Tibial nerve (tissue), 4 donors: ENCODE measurements around the gene CCNL1. TPM values are rescaled to one million over a fixed set of nuclear protein-coding genes. Genes with fewer than 3 reads are reported as not detected.

Experiments
- DNase-seq, 2 donors: peaks; one replicate each; pipeline ENCODE4 v3.0.0-alpha.2; 2019; ENCODE audit warnings: low spot score in 2 of 2
- H3K27ac ChIP-seq, 4 donors: fragments of 200-600 bp; sonication (generic) in 3 of 4; one replicate each; pipeline ENCODE4 v1.5.1; 2017 to 2019; ENCODE audit warnings: mild to moderate bottlenecking in 1 of 4
- H3K27me3 ChIP-seq, 2 donors: fragments of 200-600 bp; sonication (generic) in 1 of 2; one replicate each; pipeline versions ENCODE4 v1.5.1 to v1.6.0; 2017 to 2019
- H3K36me3 ChIP-seq, 3 donors: fragments of 200-600 bp; sonication (generic); one replicate each; pipeline ENCODE4 v1.5.1; 2018 to 2019
- H3K4me1 ChIP-seq, 4 donors: fragments of 200-600 bp; sonication (generic) in 3 of 4; one replicate each; pipeline ENCODE4 v1.5.1; 2017 to 2019
- H3K4me3 ChIP-seq, 4 donors: fragments of 200-600 bp; sonication (generic) in 3 of 4; one replicate each; pipeline ENCODE4 v1.5.1; 2017 to 2019; ENCODE audit warnings: mild to moderate bottlenecking in 1 of 4, moderate library complexity in 1 of 4
- H3K9me3 ChIP-seq, 4 donors: fragments of 200-600 bp; sonication (generic) in 3 of 4; one replicate each; pipeline ENCODE4 v1.5.1; 2017 to 2019
- CTCF ChIP-seq, 5 experiments: fragments of 200-600 bp in 3 of 5; fragments of 450-650 bp in 2 of 5; sonication (generic) in 3 of 5; IDR thresholded peaks; one replicate each; pipeline ENCODE4 v1.5.1; 2016 to 2019; ENCODE audit warnings: antibody characterized with exemption in 5 of 5, mild to moderate bottlenecking in 3 of 5, moderate library complexity in 2 of 5
- EP300 ChIP-seq, 2 donors: sonication (generic); formaldehyde crosslinking; IDR thresholded peaks; one replicate each; pipeline ENCODE4 v1.6.1; 2017; ENCODE audit warnings: antibody characterized with exemption in 2 of 2, mild to moderate bottlenecking in 1 of 2
- POLR2A ChIP-seq, 2 donors: fragments of 450-650 bp; IDR thresholded peaks; one replicate each; pipeline ENCODE4 v1.6.1; 2017; ENCODE audit warnings: antibody characterized with exemption in 2 of 2, mild to moderate bottlenecking in 2 of 2, moderate library complexity in 2 of 2
- whole genome bisulfite sequencing, 2 donors: methylation state at CpG; one replicate each; pipeline ENCODE4 v1.1.5; 2018; 5-methylcytosine and 5-hydroxymethylcytosine counted together
- total RNA-seq, 4 donors: library from RNA; depleted of rRNA; stranded (reverse); fragments of >200 nt; gene quantifications; one replicate each; pipeline ENCODE4 v1.1.0, GENCODE V29; 2016

CCNL1 gene
- total RNA-seq, 4 donors from 2014 or later = 176 to 239 (median 239) TPM

- WGBS, 2 donors = 92 to 96% methylated on average over 5 of the region's 5 CpGs
- Histone ChIP-seq H3K9me3 (no peaks in the 10 kb centered on the region), H3K4me3 (no peak overlapping the region), H3K27me3 (no peaks in the 10 kb centered on the region), H3K4me1 (peaks cover 0 to 17% (median 9%) of the 10 kb centered on the region in 4 donors), H3K27ac (no peak overlapping the region), H3K36me3 (peaks cover 2 to 94% (median 33%) of the 10 kb centered on the region in 3 donors)
- DNase-seq = no peak
- TF ChIP-seq CTCF (IDR thresholded peaks at IDR 0.05) (no peak), EP300 (IDR thresholded peaks at IDR 0.05) (no peak), POLR2A (IDR thresholded peaks at IDR 0.05) (no peak)
Observed at GRCh38 chr3:157149136-157149696, 10.7 kb downstream of the CCNL1 start.

- Histone ChIP-seq H3K27ac (no peak overlapping the region), H3K4me3 (no peak overlapping the region), H3K36me3 (peaks cover 2 to 94% (median 33%) of the 10 kb centered on the region in 3 donors), H3K27me3 (no peaks in the 10 kb centered on the region), H3K9me3 (no peaks in the 10 kb centered on the region), H3K4me1 (peaks cover 0 to 9% (median 3%) of the 10 kb centered on the region in 4 donors)
- 90 to 91% methylated on average over 15 of the region's 15 CpGs for WGBS, 2 donors
- no peak for TF ChIP-seq CTCF (IDR thresholded peaks at IDR 0.05)
- no peak for TF ChIP-seq EP300 (IDR thresholded peaks at IDR 0.05)
- no peak for TF ChIP-seq POLR2A (IDR thresholded peaks at IDR 0.05)
- DNase-seq = no peak
Observed at GRCh38 chr3:157148196-157148889, 11.6 kb downstream of the CCNL1 start.

GRCh38 chr3:157147099-157147803, 12.7 kb downstream of the CCNL1 start:
- Histone ChIP-seq H3K9me3 (no peaks in the 10 kb centered on the region), H3K27me3 (no peaks in the 10 kb centered on the region), H3K27ac (no peak overlapping the region), H3K36me3 (peaks cover 2 to 93% (median 30%) of the 10 kb centered on the region in 3 donors), H3K4me3 (no peak overlapping the region), H3K4me1 (no peaks in the 10 kb centered on the region)
- no peak for TF ChIP-seq CTCF (IDR thresholded peaks at IDR 0.05)
- no peak for TF ChIP-seq POLR2A (IDR thresholded peaks at IDR 0.05)
- TF ChIP-seq EP300 (IDR thresholded peaks at IDR 0.05) = no peak
- 91 to 95% methylated on average over 5 of the region's 5 CpGs for WGBS, 2 donors
- no peak for DNase-seq

GRCh38 chr3:157145606-157146322, 14.2 kb downstream of the CCNL1 start:
- WGBS, 2 donors = 86 to 87% methylated on average over 2 of the region's 2 CpGs

More at GRCh38 chr3:157145606-157146322, 14.2 kb downstream of the CCNL1 start:
- H3K9me3 ChIP-seq = no peaks in the 10 kb centered on the region
- TF ChIP-seq POLR2A (IDR thresholded peaks at IDR 0.05) (no peak), CTCF (IDR thresholded peaks at IDR 0.05) (no peak), EP300 (IDR thresholded peaks at IDR 0.05) (no peak)
- no peaks in the 10 kb centered on the region for H3K4me1 ChIP-seq
- DNase-seq = no peak
- H3K4me3 ChIP-seq = no peak overlapping the region
- no peaks in the 10 kb centered on the region for H3K27me3 ChIP-seq
- H3K27ac ChIP-seq = no peak overlapping the region
- peaks cover 2 to 91% (median 19%) of the 10 kb centered on the region in 3 donors for H3K36me3 ChIP-seq
